Epidermal melanocyte (primary cell): Measurements from ENCODE around the gene C12orf43.
A peak's percentile ranks its signal among the peaks of the same experiment; 100 is the strongest.

Experiments used
- DNase-seq: peaks from one replicate; pipeline ENCODE4 v3.0.0; 2011; ENCODE audit warnings: low spot score; ENCODE audit not compliant: insufficient read length

The C12orf43 gene

GRCh38 chr12:120979220-120979861 is 36.9 kb downstream of the C12orf43 start:
- no peak for DNase-seq

- no peak for DNase-seq
Measured at GRCh38 chr12:120978296-120979219, 37.7 kb downstream of the C12orf43 start, which contains the start of gene HNF1A. HNF1A (plus strand) TSS chr12:120978543; CDS start chr12:120978769, 226 bp downstream.

GRCh38 chr12:120977531-120978295 is 38.6 kb downstream of the C12orf43 start:
- no peak for DNase-seq

DNA sequence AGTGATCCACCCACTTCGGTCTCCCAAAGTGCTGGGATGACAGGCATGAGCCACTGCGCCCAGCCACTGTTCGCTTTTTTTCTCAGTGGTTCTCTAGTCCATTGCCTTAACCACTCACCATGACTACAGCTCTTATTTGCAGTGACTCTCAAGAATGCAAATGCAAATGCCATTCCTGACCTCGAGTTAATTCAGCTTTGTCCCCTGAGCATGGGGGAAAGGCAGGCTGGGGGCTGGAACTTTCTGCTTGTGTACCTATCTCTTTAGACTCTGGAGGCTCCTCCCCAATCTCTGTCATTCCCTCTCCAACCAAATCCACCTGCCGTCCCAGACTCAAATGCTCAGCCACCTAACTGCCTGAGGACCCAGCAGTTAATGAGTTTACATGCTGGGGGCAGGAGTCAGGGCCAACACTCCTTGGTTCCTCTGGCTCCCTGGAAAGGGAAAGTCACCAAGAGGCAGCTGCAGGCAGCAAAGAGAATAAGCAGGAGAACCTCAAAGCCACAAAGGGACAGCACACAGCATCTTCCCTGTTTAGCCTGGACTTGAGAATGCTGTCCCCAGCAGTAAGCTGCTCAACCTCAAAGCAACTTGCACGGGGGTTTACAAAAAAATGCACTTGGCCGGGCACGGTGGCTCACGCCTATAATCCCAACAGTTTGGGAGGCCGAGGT is 43.3 kb downstream of the C12orf43 start:
- DNase-seq = no peak

DNA sequence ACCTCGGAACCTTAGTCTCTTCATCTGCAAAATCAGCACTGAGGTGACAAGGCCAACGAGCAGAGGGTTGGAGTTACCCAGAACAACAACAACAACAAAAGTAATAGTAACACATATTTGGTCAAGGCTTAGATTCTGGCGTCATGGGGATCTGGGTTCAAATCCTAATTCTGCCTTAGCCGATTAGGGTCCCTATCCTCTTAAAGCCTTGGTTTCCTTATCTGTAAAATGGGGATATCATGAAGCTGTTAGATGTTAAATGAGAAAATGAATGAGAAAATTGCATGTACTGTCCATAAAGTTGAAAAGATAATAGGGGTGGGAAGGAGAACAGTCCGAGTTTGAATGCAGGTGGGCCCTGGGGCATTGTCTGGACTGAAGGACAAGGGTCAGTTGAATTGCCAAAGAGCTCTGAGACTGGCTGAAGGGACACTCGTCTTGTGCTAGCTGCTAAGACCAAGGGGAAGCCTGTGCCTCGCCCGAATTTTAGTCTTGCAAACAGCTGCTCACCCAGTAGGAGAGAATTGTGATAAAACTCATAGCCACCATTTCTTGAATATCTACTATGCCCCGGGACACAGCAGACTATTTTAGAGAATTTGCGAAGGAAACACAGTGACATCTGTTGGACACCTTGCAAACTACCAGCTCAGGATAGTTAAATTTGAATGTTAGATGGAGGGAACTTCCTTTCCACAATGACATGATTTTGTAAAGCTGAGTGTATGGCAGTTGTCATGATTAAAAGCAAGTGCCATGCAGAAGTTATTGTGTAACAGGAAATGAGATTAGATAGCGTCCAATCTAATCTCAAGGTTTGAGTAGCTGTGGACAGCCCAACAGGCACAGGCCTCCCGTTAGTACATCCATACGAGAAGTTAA is 44.7 kb downstream of the C12orf43 start:
- DNase-seq = peak; percentile 87

DNA sequence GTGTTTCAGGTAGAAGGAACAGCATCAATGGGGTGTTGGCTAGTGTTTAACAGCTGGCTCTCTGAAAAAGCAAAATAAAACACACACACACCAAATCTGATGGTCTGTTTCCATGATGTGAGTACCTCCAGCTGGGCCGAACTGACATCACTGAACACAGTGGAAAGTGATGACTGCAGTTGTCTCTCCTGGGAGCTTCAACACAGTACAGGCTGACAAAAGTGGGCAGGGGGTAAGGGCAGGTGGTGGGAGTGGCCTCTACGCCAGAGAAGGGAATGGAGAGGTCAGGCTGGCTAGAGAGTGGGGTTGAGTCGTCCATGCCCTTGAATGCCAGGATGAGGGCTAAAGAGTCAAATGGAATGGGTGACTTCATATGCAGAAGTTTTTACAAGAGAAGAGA is 46.0 kb downstream of the C12orf43 start:
- no peak for DNase-seq

DNA sequence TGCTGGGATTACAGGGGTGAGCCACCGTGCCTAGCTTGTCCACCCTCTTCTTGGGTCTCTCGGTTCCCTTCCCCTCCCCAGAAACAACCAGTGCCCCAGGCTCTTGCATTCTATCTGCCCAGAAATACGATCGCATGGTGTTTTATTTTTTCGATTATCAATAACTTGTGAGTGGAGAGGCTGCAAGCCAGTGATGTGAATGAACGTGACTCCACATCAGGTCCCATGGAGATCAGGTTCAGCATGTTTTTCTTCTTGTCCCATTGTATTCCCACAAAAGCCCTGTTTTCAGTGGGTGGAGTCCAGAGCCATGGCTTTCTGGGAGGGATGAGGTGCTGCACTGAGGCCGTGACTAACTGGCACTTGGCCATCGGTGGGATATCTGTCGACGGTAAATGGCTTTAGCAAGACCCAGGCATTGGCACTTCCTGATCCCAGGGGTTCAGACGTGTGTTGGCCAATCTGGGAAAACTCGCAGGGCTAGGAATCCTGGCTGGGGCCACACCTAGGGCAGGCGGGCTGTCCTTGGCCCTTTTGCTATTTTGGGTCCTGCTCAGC is 50.7 kb downstream of the C12orf43 start:
- no peak for DNase-seq

GRCh38 chr12:120964298-120964697 is 52.0 kb downstream of the C12orf43 start:
- no peak for DNase-seq

DNA sequence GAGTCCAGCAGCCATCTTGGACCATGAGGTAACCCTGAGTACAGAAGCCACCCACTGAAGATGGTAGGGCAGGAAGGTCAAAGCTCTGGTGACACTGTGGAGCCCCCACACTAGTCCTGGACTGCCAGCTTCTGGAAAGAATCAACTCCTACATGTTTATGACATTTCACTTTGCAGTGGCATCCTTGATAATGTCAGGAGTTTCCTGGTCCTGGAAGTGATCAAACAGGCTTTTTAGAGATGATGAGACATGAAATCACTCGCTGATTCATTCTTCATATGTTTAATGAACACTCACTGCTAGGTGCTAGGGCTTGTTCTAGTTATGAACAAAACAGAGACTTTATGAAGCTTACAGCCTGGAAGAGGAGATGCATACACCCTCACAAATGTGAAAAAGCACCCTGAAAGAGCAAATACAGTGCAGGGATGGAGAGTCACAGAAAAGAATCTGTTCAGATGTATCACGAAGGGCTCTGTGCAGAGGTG is 53.7 kb downstream of the C12orf43 start:
- DNase-seq = no peak

- DNase-seq = no peak
Measured at GRCh38 chr12:120961604-120962531, 54.4 kb downstream of the C12orf43 start.

GRCh38 chr12:120960657-120961056 is 55.6 kb downstream of the C12orf43 start:
- DNase-seq = no peak

- DNase-seq = no peak
Measured at GRCh38 chr12:120959111-120959878, 57.0 kb downstream of the C12orf43 start.

GRCh38 chr12:120956579-120957300 is 59.5 kb downstream of the C12orf43 start:
- no peak for DNase-seq

- DNase-seq = no peak
Measured at GRCh38 chr12:120955232-120955631, 61.1 kb downstream of the C12orf43 start.

DNA sequence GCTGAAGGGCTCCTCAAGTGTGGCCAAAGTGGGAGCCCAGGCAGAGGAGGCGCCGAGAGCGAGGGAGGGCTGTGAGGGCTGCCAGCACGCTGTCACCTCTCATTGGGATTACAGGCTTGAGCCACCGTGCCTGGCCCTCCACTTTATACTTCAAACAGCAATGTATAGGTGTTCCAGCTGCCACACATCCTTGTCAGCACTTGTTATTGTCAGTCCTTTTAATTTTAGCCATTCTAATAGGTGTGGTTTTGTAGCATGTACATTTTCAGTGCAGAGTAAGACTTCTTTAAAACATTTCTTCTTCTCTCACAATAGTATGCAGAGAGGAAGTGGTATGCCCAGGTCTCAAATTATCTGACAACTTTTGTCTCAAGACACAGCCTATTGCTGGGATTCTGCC is 65.5 kb downstream of the C12orf43 start:
- no peak for DNase-seq
